Loucy (cell line): ENCODE results near the gene SMG6.

Experiments used
- H2AFZ ChIP-seq: fragments of 200-600 bp; sonication (generic); 2 replicates; pipeline ENCODE4 v1.6.0; 2016; ENCODE audit warnings: antibody characterized with exemption, mild to moderate bottlenecking, low read length, moderate library complexity
- H3F3A ChIP-seq: fragments of 200-600 bp; 2 replicates; pipeline ENCODE4 v1.6.0; 2016; ENCODE audit warnings: antibody characterized with exemption, low read depth, mild to moderate bottlenecking
- H3K27me3 ChIP-seq: fragments of 200-600 bp; sonication (generic); 2 replicates; pipeline ENCODE4 v1.6.1; 2014; ENCODE audit warnings: low read length, mild to moderate bottlenecking; ENCODE audit not compliant: insufficient read depth, poor library complexity, severe bottlenecking
- H3K36me3 ChIP-seq: fragments of 200-600 bp; sonication (generic); 2 replicates; pipeline ENCODE4 v1.6.1; 2016; ENCODE audit warnings: low read length; ENCODE audit not compliant: insufficient read depth
- H3K4me1 ChIP-seq: fragments of 200-600 bp; sonication (generic); 2 replicates; pipeline ENCODE4 v1.5.1; 2014; ENCODE audit warnings: low read length, mild to moderate bottlenecking; ENCODE audit not compliant: insufficient read depth, poor library complexity, severe bottlenecking
- H3K4me2 ChIP-seq: fragments of 200-600 bp; sonication (generic); 2 replicates; pipeline ENCODE4 v1.6.0; 2014; ENCODE audit warnings: antibody characterized with exemption, low read length, low read depth, mild to moderate bottlenecking; ENCODE audit not compliant: poor library complexity, severe bottlenecking
- H3K4me3 ChIP-seq: fragments of 200-600 bp; sonication (generic); 2 replicates; pipeline ENCODE4 v1.5.1; 2014; ENCODE audit warnings: low read length, mild to moderate bottlenecking, mixed read lengths; ENCODE audit not compliant: poor library complexity, severe bottlenecking
- H3K79me2 ChIP-seq: fragments of 200-600 bp; sonication (generic); 2 replicates; pipeline ENCODE4 v1.6.1; 2014; ENCODE audit warnings: low read length; ENCODE audit not compliant: insufficient read depth
- H3K9ac ChIP-seq: fragments of 200-600 bp; sonication (generic); 2 replicates; pipeline ENCODE4 v1.6.0; 2014; ENCODE audit warnings: mild to moderate bottlenecking, low read depth, low read length, moderate library complexity; ENCODE audit not compliant: poor library complexity, severe bottlenecking
- H3K9me2 ChIP-seq: fragments of 200-600 bp; sonication (generic); replicated peaks from 2 replicates; pipeline ENCODE4 v1.6.1; 2016; ENCODE audit warnings: low read depth, low read length, mixed read lengths
- H3K9me3 ChIP-seq: fragments of 200-600 bp; sonication (generic); 2 replicates; pipeline ENCODE4 v1.6.1; 2014; ENCODE audit warnings: mild to moderate bottlenecking, antibody characterized with exemption, low read length, low read depth; ENCODE audit not compliant: insufficient read depth
- H4K20me1 ChIP-seq: fragments of 200-600 bp; sonication (generic); 2 replicates; pipeline ENCODE4 v1.6.0; 2014; ENCODE audit warnings: antibody characterized with exemption, low read length, mild to moderate bottlenecking; ENCODE audit not compliant: insufficient read depth, poor library complexity, severe bottlenecking
- EZH2phosphoT487 ChIP-seq: fragments of 200-600 bp; IDR thresholded peaks from 2 replicates; pipeline ENCODE4 v1.6.1; 2018; ENCODE audit warnings: antibody characterized with exemption, mild to moderate bottlenecking, moderate library complexity, borderline replicate concordance
- TF ChIP-seq, protein P1 (sequence below): fragments of 200-600 bp; sonication (generic); conservative IDR thresholded peaks from 2 replicates; pipeline ENCODE4 v1.5.1; 2014; ENCODE audit warnings: mild to moderate bottlenecking, antibody characterized with exemption, low read length

SMG6 gene

DNA sequence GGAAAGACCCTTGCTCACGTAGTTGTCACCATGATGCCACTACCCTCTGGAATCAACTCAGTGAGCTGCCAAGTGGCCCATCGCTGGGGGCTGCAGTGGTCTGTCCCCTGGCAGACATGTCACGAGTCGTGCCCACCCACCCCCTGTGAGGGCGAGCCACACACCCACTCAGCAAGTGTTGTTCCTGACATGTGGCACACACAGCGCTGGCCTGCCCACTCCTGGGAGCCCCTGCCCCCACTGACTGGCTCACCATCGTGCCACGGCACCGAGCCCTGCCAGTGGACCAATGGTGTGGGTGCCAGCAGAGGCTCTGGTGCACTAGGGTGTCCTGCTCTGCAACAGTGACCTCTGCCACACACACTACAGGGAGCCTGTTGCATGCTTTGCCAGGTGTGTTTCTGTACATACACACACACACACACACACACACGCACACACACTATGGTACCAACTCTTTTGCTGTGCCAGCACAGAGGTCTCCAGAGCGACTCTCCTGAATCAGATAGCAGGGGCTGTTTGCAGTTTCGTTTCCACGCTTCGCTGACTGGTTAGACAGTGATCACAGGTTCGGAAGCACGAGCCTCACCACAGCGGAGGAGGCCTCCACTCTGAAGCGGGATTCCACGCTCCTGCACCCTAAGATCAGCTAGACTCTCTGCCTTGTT lies 286.2 kb downstream of the SMG6 start:
- H3K36me3 ChIP-seq = no peaks in the 10 kb centered on the region
- H3F3A ChIP-seq = no peaks in the 10 kb centered on the region
- H2AFZ ChIP-seq = no peak overlapping the region
- H3K9me2 ChIP-seq = no peaks in the 10 kb centered on the region
- H3K4me2 ChIP-seq = no peak overlapping the region
- H3K4me3 ChIP-seq = no peak overlapping the region
- no peaks in the 10 kb centered on the region for H3K27me3 ChIP-seq
- TF ChIP-seq, protein P1, sequence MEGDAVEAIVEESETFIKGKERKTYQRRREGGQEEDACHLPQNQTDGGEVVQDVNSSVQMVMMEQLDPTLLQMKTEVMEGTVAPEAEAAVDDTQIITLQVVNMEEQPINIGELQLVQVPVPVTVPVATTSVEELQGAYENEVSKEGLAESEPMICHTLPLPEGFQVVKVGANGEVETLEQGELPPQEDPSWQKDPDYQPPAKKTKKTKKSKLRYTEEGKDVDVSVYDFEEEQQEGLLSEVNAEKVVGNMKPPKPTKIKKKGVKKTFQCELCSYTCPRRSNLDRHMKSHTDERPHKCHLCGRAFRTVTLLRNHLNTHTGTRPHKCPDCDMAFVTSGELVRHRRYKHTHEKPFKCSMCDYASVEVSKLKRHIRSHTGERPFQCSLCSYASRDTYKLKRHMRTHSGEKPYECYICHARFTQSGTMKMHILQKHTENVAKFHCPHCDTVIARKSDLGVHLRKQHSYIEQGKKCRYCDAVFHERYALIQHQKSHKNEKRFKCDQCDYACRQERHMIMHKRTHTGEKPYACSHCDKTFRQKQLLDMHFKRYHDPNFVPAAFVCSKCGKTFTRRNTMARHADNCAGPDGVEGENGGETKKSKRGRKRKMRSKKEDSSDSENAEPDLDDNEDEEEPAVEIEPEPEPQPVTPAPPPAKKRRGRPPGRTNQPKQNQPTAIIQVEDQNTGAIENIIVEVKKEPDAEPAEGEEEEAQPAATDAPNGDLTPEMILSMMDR = no peak
- no peak for TF ChIP-seq EZH2phosphoT487
- H3K9ac ChIP-seq = no peak overlapping the region
- H4K20me1 ChIP-seq = no peaks in the 10 kb centered on the region
- peaks cover 18% of the 10 kb centered on the region for H3K4me1 ChIP-seq
- H3K79me2 ChIP-seq = no peaks in the 10 kb centered on the region
- no peaks in the 10 kb centered on the region for H3K9me3 ChIP-seq

DNA sequence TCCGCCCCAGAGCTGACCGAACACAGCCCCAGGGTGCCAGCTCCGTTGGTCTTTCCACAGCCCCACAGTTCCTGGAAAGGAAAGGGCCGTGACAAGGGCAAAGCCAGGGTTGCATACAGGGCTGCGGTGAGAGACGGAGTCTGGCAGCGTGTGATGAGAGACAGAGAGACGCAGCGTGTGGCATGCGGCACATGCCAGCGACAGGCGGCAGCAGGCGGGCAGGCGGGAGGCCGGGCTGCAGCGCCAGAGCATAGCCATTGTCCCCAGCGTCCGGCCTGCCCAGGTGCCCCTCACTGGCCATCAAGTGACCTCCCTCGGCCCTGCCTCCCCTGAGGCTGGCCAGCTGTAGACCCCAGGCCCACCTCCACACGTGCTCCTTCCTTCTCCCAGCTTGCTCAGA lies 287.1 kb downstream of the SMG6 start:
- peaks cover 24% of the 10 kb centered on the region for H3K4me1 ChIP-seq
- no peak overlapping the region for H3K4me2 ChIP-seq
- no peaks in the 10 kb centered on the region for H3K9me3 ChIP-seq
- no peaks in the 10 kb centered on the region for H3F3A ChIP-seq
- H3K36me3 ChIP-seq = no peaks in the 10 kb centered on the region
- H3K9me2 ChIP-seq = no peaks in the 10 kb centered on the region
- no peaks in the 10 kb centered on the region for H3K79me2 ChIP-seq
- no peak overlapping the region for H2AFZ ChIP-seq
- H3K4me3 ChIP-seq = no peak overlapping the region
- H3K27me3 ChIP-seq = no peaks in the 10 kb centered on the region
- TF ChIP-seq EZH2phosphoT487 = no peak
- TF ChIP-seq, protein P1 = no peak
- no peak overlapping the region for H3K9ac ChIP-seq
- H4K20me1 ChIP-seq = no peaks in the 10 kb centered on the region

- Histone ChIP-seq H3K79me2 (no peaks in the 10 kb centered on the region), H2AFZ (no peak overlapping the region), H3K4me3 (no peak overlapping the region), H3K9ac (no peak overlapping the region), H3K27me3 (no peaks in the 10 kb centered on the region), H3K4me2 (no peak overlapping the region), H3K36me3 (no peaks in the 10 kb centered on the region), H3K4me1 (peaks cover 14% of the 10 kb centered on the region), H3F3A (no peaks in the 10 kb centered on the region), H4K20me1 (no peaks in the 10 kb centered on the region), H3K9me3 (no peaks in the 10 kb centered on the region), H3K9me2 (no peaks in the 10 kb centered on the region)
- TF ChIP-seq EZH2phosphoT487 = no peak
- TF ChIP-seq, protein P1 = no peak
Measured at GRCh38 chr17:2015314-2015713, 288.3 kb downstream of the SMG6 start.
